Neural cell (in vitro differentiated cells): ENCODE measurements around the gene FARP1. TPM values are rescaled to one million over a fixed set of nuclear protein-coding genes. Genes with fewer than 3 reads are reported as not detected.

Experiments
- H2AFZ ChIP-seq: fragments of 200-600, 300-800 bp; sonication (generic), shearing (Covaris generic); 2 replicates; pipeline ENCODE4 v1.6.0; 2014; ENCODE audit warnings: low read depth, mild to moderate bottlenecking, antibody characterized with exemption, low read length, moderate library complexity
- H3F3A ChIP-seq: fragments of 200-600 bp; shearing (Covaris generic); 2 replicates; pipeline ENCODE4 v1.6.1; 2016; ENCODE audit warnings: mild to moderate bottlenecking, moderate library complexity, mixed read lengths, antibody characterized with exemption, low read length; ENCODE audit not compliant: insufficient read depth, poor library complexity, severe bottlenecking
- H3K27ac ChIP-seq: fragments of 200-600, 300-800 bp; sonication (generic), shearing (Covaris generic); 2 replicates; pipeline ENCODE4 v1.5.1; 2014; ENCODE audit warnings: mild to moderate bottlenecking, low read length, moderate library complexity
- H3K27me3 ChIP-seq: fragments of 300-800, 200-600 bp; sonication (generic), shearing (Covaris generic); 2 replicates; pipeline ENCODE4 v1.6.0; 2014; ENCODE audit warnings: mild to moderate bottlenecking, low read depth, low read length, moderate library complexity; ENCODE audit not compliant: insufficient read depth
- H3K36me3 ChIP-seq: fragments of 300-800, 200-600 bp; sonication (generic), shearing (Covaris generic); 2 replicates; pipeline ENCODE4 v1.5.1; 2014; ENCODE audit warnings: mild to moderate bottlenecking, antibody characterized with exemption, low read length, moderate library complexity; ENCODE audit not compliant: insufficient read depth
- H3K4me2 ChIP-seq: fragments of 300-800, 200-600 bp; sonication (generic), shearing (Covaris generic); 2 replicates; pipeline ENCODE4 v1.6.0; 2014; ENCODE audit warnings: mild to moderate bottlenecking, low read length
- H3K4me3 ChIP-seq: fragments of 300-800, 200-600 bp; sonication (generic), shearing (Covaris generic); 2 replicates; pipeline ENCODE4 v1.5.1; 2014; ENCODE audit warnings: mild to moderate bottlenecking, low read length, moderate library complexity
- H3K79me2 ChIP-seq: fragments of 200-600 bp; shearing (Covaris generic); replicated peaks from 2 replicates; pipeline ENCODE4 v1.6.0; 2014; ENCODE audit warnings: mild to moderate bottlenecking, low read length, moderate library complexity; ENCODE audit not compliant: insufficient read depth
- H3K9ac ChIP-seq: fragments of 300-800, 200-600 bp; sonication (generic), shearing (Covaris generic); 2 replicates; pipeline ENCODE4 v1.6.1; 2016; ENCODE audit warnings: mild to moderate bottlenecking, low read length, mixed read lengths
- H3K9me2 ChIP-seq: fragments of 200-600 bp; shearing (Covaris generic); 2 replicates; pipeline ENCODE4 v1.6.1; 2016; ENCODE audit warnings: mild to moderate bottlenecking, low read length, mixed read lengths; ENCODE audit not compliant: insufficient read depth
- H3K9me3 ChIP-seq: fragments of 200-600, 300-800 bp; sonication (generic), shearing (Covaris generic); 2 replicates; pipeline ENCODE4 v1.6.1; 2016; ENCODE audit warnings: mild to moderate bottlenecking, mixed run types, low read length, moderate library complexity, mixed read lengths
- H4K20me1 ChIP-seq: fragments of 200-600 bp; shearing (Covaris generic); 2 replicates; pipeline ENCODE4 v1.6.1; 2016; ENCODE audit warnings: mild to moderate bottlenecking, mixed run types; ENCODE audit not compliant: insufficient read depth
- EP300 ChIP-seq: fragments of 450-650 bp; conservative IDR thresholded peaks from 2 replicates; pipeline ENCODE4 v1.6.1; 2014; ENCODE audit warnings: antibody characterized with exemption, mild to moderate bottlenecking, moderate library complexity; ENCODE audit not compliant: poor library complexity, severe bottlenecking
- EZH2 ChIP-seq: fragments of 200-600, 300-800 bp; shearing (Covaris generic), sonication (generic); IDR thresholded peaks from 2 replicates; pipeline ENCODE4 v1.6.1; 2014; ENCODE audit warnings: antibody characterized with exemption, low read length, borderline replicate concordance, mild to moderate bottlenecking; ENCODE audit not compliant: insufficient read depth, poor library complexity, severe bottlenecking
- MXI1 ChIP-seq: fragments of 450-650 bp; conservative IDR thresholded peaks from 2 replicates; pipeline ENCODE4 v1.6.1; 2014; ENCODE audit warnings: antibody characterized with exemption, mild to moderate bottlenecking; ENCODE audit not compliant: poor library complexity, severe bottlenecking
- RAD21 ChIP-seq: fragments of 450-650 bp; conservative IDR thresholded peaks from 2 replicates; pipeline ENCODE4 v1.6.1; 2014; ENCODE audit warnings: antibody characterized with exemption, mild to moderate bottlenecking, moderate library complexity
- SMC3 ChIP-seq: fragments of 450-650 bp; conservative IDR thresholded peaks from 2 replicates; pipeline ENCODE4 v1.6.1; 2014; ENCODE audit warnings: antibody characterized with exemption, mild to moderate bottlenecking, moderate library complexity; ENCODE audit not compliant: poor library complexity
- TAF1 ChIP-seq: IDR thresholded peaks from 2 replicates; pipeline ENCODE4 v1.6.1; 2012; ENCODE audit warnings: low read depth
- polyA plus RNA-seq: library from polyadenylated mRNA; depleted of rRNA; stranded (reverse); fragments of >200 nt; gene quantifications from 2 replicates; pipeline ENCODE4 v1.2.3, GENCODE V29; 2014
- TF ChIP-seq, protein P1 (sequence below): IDR thresholded peaks from 2 replicates; pipeline ENCODE4 v1.6.1; 2012; ENCODE audit warnings: borderline replicate concordance
- TF ChIP-seq, protein P2 (sequence below): fragments of 450-650 bp; IDR thresholded peaks from 2 replicates; pipeline ENCODE4 v1.5.1; 2014; ENCODE audit warnings: antibody characterized with exemption, mild to moderate bottlenecking, moderate library complexity; ENCODE audit not compliant: poor library complexity, severe bottlenecking

FARP1 gene
- polyA plus RNA-seq, 1 donor from 2014 or later = 19.7 TPM

DNA sequence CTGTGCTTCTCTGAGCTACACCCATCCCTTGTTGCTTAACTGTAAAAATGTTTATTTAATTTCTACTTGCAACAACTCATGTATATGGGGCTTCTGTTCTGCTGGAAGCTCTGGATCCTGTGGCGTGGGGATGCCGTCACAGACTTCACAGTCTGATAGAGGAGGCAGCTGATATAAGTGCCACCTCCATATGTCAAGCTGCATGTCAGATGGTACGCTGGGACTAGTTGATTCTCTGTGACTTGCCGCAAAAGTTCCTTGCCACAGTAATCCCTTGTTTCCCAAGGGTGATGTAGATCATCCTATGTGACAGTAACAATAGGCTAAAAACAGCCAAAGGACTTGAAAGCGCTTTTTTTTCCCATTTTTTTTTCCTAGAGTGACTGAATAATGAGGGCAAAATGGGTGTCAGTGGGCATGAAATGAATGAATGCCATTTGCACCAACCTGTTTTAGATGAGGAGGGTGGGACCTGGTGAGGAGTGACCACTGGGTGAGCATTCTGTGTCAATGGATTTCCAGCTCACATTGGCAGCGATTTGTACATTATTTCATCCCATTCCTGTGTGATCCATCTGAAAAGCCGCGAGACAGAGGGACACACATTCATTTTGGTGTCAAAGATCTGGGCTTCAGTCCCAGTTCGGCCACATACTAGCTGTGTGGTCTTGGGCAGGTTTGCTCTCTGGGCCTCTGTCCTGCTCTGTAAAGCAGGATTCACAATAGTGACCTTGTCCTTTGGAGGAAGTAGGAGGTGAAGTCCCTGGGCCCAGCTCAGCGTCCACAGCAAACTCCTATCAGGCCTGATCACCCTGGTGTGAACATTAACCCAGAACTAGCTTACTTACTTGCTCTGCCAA lies 123.0 kb downstream of the FARP1 start:
- Histone ChIP-seq H4K20me1 (no peaks in the 10 kb centered on the region), H3K36me3 (no peaks in the 10 kb centered on the region), H3K27ac (no peak overlapping the region), H3K79me2 (peaks cover 17% of the 10 kb centered on the region), H2AFZ (no peak overlapping the region), H3K27me3 (no peaks in the 10 kb centered on the region), H3F3A (no peaks in the 10 kb centered on the region), H3K9ac (no peak overlapping the region), H3K4me2 (no peak overlapping the region), H3K9me3 (no peaks in the 10 kb centered on the region), H3K9me2 (no peaks in the 10 kb centered on the region), H3K4me3 (no peak overlapping the region)
- TF ChIP-seq EZH2 = no peak
- no peak for TF ChIP-seq TAF1
- no peak for TF ChIP-seq SMC3
- TF ChIP-seq, protein P1, sequence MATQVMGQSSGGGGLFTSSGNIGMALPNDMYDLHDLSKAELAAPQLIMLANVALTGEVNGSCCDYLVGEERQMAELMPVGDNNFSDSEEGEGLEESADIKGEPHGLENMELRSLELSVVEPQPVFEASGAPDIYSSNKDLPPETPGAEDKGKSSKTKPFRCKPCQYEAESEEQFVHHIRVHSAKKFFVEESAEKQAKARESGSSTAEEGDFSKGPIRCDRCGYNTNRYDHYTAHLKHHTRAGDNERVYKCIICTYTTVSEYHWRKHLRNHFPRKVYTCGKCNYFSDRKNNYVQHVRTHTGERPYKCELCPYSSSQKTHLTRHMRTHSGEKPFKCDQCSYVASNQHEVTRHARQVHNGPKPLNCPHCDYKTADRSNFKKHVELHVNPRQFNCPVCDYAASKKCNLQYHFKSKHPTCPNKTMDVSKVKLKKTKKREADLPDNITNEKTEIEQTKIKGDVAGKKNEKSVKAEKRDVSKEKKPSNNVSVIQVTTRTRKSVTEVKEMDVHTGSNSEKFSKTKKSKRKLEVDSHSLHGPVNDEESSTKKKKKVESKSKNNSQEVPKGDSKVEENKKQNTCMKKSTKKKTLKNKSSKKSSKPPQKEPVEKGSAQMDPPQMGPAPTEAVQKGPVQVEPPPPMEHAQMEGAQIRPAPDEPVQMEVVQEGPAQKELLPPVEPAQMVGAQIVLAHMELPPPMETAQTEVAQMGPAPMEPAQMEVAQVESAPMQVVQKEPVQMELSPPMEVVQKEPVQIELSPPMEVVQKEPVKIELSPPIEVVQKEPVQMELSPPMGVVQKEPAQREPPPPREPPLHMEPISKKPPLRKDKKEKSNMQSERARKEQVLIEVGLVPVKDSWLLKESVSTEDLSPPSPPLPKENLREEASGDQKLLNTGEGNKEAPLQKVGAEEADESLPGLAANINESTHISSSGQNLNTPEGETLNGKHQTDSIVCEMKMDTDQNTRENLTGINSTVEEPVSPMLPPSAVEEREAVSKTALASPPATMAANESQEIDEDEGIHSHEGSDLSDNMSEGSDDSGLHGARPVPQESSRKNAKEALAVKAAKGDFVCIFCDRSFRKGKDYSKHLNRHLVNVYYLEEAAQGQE = no peak
- TF ChIP-seq EP300 = no peak
- no peak for TF ChIP-seq MXI1
- TF ChIP-seq RAD21 = no peak
- TF ChIP-seq, protein P2, sequence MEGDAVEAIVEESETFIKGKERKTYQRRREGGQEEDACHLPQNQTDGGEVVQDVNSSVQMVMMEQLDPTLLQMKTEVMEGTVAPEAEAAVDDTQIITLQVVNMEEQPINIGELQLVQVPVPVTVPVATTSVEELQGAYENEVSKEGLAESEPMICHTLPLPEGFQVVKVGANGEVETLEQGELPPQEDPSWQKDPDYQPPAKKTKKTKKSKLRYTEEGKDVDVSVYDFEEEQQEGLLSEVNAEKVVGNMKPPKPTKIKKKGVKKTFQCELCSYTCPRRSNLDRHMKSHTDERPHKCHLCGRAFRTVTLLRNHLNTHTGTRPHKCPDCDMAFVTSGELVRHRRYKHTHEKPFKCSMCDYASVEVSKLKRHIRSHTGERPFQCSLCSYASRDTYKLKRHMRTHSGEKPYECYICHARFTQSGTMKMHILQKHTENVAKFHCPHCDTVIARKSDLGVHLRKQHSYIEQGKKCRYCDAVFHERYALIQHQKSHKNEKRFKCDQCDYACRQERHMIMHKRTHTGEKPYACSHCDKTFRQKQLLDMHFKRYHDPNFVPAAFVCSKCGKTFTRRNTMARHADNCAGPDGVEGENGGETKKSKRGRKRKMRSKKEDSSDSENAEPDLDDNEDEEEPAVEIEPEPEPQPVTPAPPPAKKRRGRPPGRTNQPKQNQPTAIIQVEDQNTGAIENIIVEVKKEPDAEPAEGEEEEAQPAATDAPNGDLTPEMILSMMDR = no peak

GRCh38 chr13:98267080-98267912 lies 124.4 kb downstream of the FARP1 start:
- no peak overlapping the region for H3K9ac ChIP-seq
- no peak overlapping the region for H3K4me2 ChIP-seq
- H3F3A ChIP-seq = no peaks in the 10 kb centered on the region
- H3K79me2 ChIP-seq = peaks cover 17% of the 10 kb centered on the region
- H3K27ac ChIP-seq = no peak overlapping the region
- no peaks in the 10 kb centered on the region for H4K20me1 ChIP-seq
- H3K9me3 ChIP-seq = no peaks in the 10 kb centered on the region
- no peaks in the 10 kb centered on the region for H3K27me3 ChIP-seq
- no peaks in the 10 kb centered on the region for H3K9me2 ChIP-seq
- H3K36me3 ChIP-seq = no peaks in the 10 kb centered on the region
- no peak for TF ChIP-seq TAF1
- H3K4me3 ChIP-seq = no peak overlapping the region
- H2AFZ ChIP-seq = no peak overlapping the region
